GM12891 (cell line): ENCODE results near the gene MAGEF1.
A peak's percentile ranks its signal among the peaks of the same experiment; 100 is the strongest.

Experiments used
- DNase-seq: peaks from one replicate; pipeline ENCODE4 v3.0.0; 2011; ENCODE audit warnings: low spot score; ENCODE audit not compliant: insufficient read length
- FAIRE-seq: peaks from 2 replicates; lab custom pipeline; 2011; peaks lifted over from hg19 to GRCh38; lab: Jason Lieb, UNC
- PAX5 ChIP-seq: IDR thresholded peaks from 2 replicates; pipeline ENCODE4 v1.6.1; 2011; ENCODE audit warnings: low read length, moderate library complexity, mild to moderate bottlenecking; ENCODE audit not compliant: insufficient read depth, severe bottlenecking
- POLR2A ChIP-seq: IDR thresholded peaks from 2 replicates; pipeline ENCODE4 v1.6.1; 2011; ENCODE audit warnings: low read depth, low read length, control low read depth
- POLR2AphosphoS5 ChIP-seq: IDR thresholded peaks from 2 replicates; pipeline ENCODE4 v1.6.1; 2011; ENCODE audit warnings: low read depth, low read length, control low read depth
- POU2F2 ChIP-seq: IDR thresholded peaks from 2 replicates; pipeline ENCODE4 v1.6.1; 2011; ENCODE audit warnings: low read depth, mild to moderate bottlenecking, control low read depth, low read length, moderate library complexity
- SPI1 ChIP-seq: IDR thresholded peaks from 2 replicates; pipeline ENCODE4 v1.6.1; 2011; ENCODE audit warnings: low read depth, low read length, control low read depth
- TAF1 ChIP-seq: IDR thresholded peaks from 2 replicates; pipeline ENCODE4 v1.6.1; 2011; ENCODE audit warnings: low read depth, low read length, control low read depth

The MAGEF1 gene

GRCh38 chr3:184691397-184692231 is 20.2 kb downstream of the MAGEF1 start:
- no peak for FAIRE-seq
- no peak for DNase-seq
- TF ChIP-seq TAF1 = no peak
- TF ChIP-seq PAX5 = no peak
- TF ChIP-seq POLR2A = no peak
- no peak for TF ChIP-seq POU2F2
- no peak for TF ChIP-seq POLR2AphosphoS5
- peak; percentile 44 for TF ChIP-seq SPI1

GRCh38 chr3:184690192-184690883 is 21.5 kb downstream of the MAGEF1 start:
- FAIRE-seq = no peak
- TF ChIP-seq POLR2AphosphoS5 = no peak
- TF ChIP-seq TAF1 = no peak
- TF ChIP-seq SPI1 = no peak
- DNase-seq = no peak

GRCh38 chr3:184688882-184689271 is 23.0 kb downstream of the MAGEF1 start:
- DNase-seq = no peak
- no peak for TF ChIP-seq POLR2AphosphoS5
- no peak for TF ChIP-seq PAX5
- TF ChIP-seq POLR2A = no peak
- no peak for TF ChIP-seq SPI1
- TF ChIP-seq POU2F2 = no peak
- TF ChIP-seq TAF1 = no peak
- FAIRE-seq = no peak

- TF ChIP-seq SPI1 (no peak), PAX5 (no peak), POU2F2 (no peak), POLR2AphosphoS5 (no peak), TAF1 (no peak), POLR2A (no peak)
- DNase-seq (no peak), FAIRE-seq (no peak)
Measured at GRCh38 chr3:184688251-184688881, 23.5 kb downstream of the MAGEF1 start.

GRCh38 chr3:184687363-184688015 is 24.4 kb downstream of the MAGEF1 start:
- DNase-seq = no peak
- no peak for TF ChIP-seq POLR2AphosphoS5
- FAIRE-seq = peak; percentile 65

- no peak for FAIRE-seq
- no peak for DNase-seq
- TF ChIP-seq SPI1 (no peak), TAF1 (no peak), PAX5 (no peak), POLR2A (no peak), POLR2AphosphoS5 (no peak), POU2F2 (no peak)
Measured at GRCh38 chr3:184685646-184686045, 26.2 kb downstream of the MAGEF1 start.

GRCh38 chr3:184685055-184685454 is 26.8 kb downstream of the MAGEF1 start:
- no peak for FAIRE-seq
- no peak for DNase-seq
- TF ChIP-seq SPI1 (no peak), POLR2A (no peak), PAX5 (no peak), TAF1 (no peak), POU2F2 (no peak), POLR2AphosphoS5 (no peak)

- FAIRE-seq = no peak
- TF ChIP-seq TAF1 (no peak), PAX5 (no peak), POLR2AphosphoS5 (no peak), POLR2A (no peak), POU2F2 (no peak), SPI1 (no peak)
Measured at GRCh38 chr3:184683900-184684560, 27.8 kb downstream of the MAGEF1 start.

GRCh38 chr3:184683234-184683633 is 28.6 kb downstream of the MAGEF1 start:
- DNase-seq = no peak
- TF ChIP-seq POLR2A (no peak), PAX5 (no peak), POLR2AphosphoS5 (no peak), SPI1 (no peak), POU2F2 (no peak), TAF1 (no peak)
- no peak for FAIRE-seq

More at GRCh38 chr3:184683900-184684560, 27.8 kb downstream of the MAGEF1 start:
- DNase-seq = no peak
